Activated naive CD4-positive, alpha-beta T cell treated with anti-CD3 and anti-CD28 coated beads, Interleukin-2, amount 50 U/mL, for 24 hours (primary cell): ENCODE measurements around the gene IQCB1.
"Not testable (repeated sequence)": the region's sequence is repeated elsewhere in the genome, so short reads cannot be mapped to it uniquely, and the experiment has no call there.

ENCODE experiments used
- H3K27ac Mint-ChIP-seq: one replicate; pipeline ENCODE4 v1.8.0; 2021; ENCODE audit warnings: mild to moderate bottlenecking, mixed read lengths
- H3K27me3 Mint-ChIP-seq: one replicate; pipeline ENCODE4 v1.8.0; 2021; ENCODE audit warnings: mixed read lengths
- H3K36me3 Mint-ChIP-seq: one replicate; pipeline ENCODE4 v1.8.0; 2021; ENCODE audit warnings: mixed read lengths
- H3K4me1 Mint-ChIP-seq: one replicate; pipeline ENCODE4 v1.8.0; 2021; ENCODE audit warnings: mixed read lengths
- H3K4me3 Mint-ChIP-seq: one replicate; pipeline ENCODE4 v1.8.0; 2021; ENCODE audit warnings: mild to moderate bottlenecking, mixed read lengths
- H3K9me3 Mint-ChIP-seq: one replicate; pipeline ENCODE4 v1.8.0; 2021; ENCODE audit warnings: mixed read lengths

Gene IQCB1

DNA sequence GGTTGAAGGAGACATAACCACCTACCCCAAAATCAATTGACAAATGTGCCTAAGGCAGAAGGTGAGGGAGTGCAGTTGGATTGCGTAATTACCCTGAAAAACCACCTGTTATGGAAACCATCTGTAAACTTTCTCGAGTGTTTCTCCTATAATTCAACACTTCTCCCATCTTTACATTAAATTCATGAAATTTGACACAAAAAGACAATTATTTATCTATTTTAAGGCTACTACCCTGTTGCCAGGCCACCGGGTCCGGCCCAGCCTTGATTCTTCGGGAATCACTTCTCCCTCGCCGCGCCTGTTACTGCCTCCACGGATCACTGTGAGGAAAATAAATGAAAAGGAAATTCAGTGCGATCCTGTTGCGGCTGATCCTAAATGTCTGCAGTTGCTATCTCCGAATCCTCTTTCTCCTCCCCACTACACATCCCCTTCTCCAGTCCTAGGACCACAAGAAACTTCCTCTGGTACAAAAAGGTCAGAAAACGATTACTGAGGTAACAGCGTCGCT, 646 bp downstream of the IQCB1 start:
- H3K9me3 Mint-ChIP-seq = no peaks in the 10 kb centered on the region
- no peaks in the 10 kb centered on the region for H3K27me3 Mint-ChIP-seq
- peaks cover 63% of the 10 kb centered on the region for H3K4me1 Mint-ChIP-seq
- H3K36me3 Mint-ChIP-seq = peaks cover 16% of the 10 kb centered on the region
- H3K27ac Mint-ChIP-seq = peak overlapping the region; percentile 68
- H3K4me3 Mint-ChIP-seq = peak overlapping the region; percentile 90

DNA sequence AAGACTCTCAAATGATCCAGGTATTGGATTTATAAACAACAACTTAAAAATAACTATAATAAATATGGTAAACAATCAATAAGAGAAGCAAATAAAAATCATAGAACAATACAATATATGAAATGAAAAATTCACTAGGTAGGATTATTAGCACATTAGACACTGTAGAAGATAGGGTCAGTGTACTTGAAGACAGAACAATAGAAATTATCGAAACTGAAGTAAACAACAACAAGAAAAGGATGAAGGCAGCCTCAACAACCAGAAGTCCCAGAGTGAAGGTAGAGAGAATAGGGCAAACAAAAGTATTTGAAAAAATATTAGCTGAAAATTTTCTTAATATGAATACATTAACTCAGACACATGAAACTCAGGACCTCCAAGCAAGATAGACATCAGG, 11.9 kb downstream of the IQCB1 start:
- peaks cover 51% of the 10 kb centered on the region for H3K4me1 Mint-ChIP-seq
- H3K9me3 Mint-ChIP-seq = peaks cover 11% of the 10 kb centered on the region
- peaks cover 63% of the 10 kb centered on the region for H3K36me3 Mint-ChIP-seq
- peak overlapping the region; percentile 26 for H3K27ac Mint-ChIP-seq
- no peak overlapping the region for H3K4me3 Mint-ChIP-seq
- no peaks in the 10 kb centered on the region for H3K27me3 Mint-ChIP-seq

DNA sequence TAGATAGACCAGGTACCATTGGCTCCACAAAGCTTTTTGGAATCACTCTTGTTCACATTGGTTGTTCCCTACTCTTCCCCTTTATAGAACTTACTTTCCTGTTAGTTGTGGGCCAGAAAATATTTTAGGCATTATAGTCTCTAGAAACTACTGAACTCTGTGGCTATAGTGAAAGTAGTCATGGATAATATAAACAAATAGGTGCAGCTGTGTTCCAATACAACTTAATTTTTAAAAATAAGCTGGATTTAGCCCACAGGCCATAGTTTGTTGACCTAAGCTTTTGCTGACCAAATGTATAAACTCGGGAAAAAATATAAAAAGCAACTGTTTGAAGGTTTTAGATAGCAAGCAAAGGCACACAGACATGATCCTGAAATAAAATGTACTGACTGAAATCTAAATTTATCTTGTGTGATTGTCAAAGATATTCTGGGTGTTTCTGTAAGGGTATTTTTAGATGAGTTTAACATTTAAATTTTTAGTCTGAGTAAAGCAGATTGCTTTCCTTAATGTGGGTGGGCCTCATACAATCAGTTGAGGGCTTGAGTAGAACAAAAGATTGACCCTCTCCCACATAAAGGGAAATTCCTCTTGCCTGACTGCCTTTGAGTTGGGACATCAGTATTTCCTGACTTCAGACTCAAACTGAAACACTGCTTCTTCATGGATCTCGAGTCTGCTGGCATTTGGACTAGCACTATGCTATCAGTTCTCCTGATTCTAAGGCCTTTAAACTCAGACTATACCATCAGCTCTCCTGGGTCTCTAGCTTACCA, 13.2 kb downstream of the IQCB1 start:
- Mint-ChIP-seq H3K36me3 (peaks cover 63% of the 10 kb centered on the region), H3K4me1 (peaks cover 61% of the 10 kb centered on the region), H3K27ac (no peak overlapping the region), H3K4me3 (no peak overlapping the region), H3K27me3 (no peaks in the 10 kb centered on the region), H3K9me3 (peaks cover 11% of the 10 kb centered on the region)

DNA sequence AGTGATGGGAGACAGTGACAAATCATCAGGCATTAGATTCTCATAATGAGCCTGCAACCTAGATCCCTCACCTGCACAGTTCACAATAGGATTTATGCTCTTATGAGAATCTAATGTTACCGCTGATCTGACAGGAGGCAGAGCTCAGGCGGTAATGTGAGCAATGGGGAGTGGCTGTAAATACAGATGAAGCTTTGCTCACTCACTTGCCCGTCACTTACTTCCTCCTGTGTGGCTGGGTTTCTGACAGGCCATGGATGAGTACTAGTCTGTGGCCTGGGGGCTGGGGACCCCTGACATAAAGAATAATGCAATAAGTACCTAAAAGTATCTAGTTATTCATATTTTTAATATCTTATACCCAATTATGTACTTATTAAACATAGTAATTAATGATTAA, 15.6 kb downstream of the IQCB1 start:
- H3K4me1 Mint-ChIP-seq = peaks cover 73% of the 10 kb centered on the region
- peaks cover 11% of the 10 kb centered on the region for H3K9me3 Mint-ChIP-seq
- peaks cover 62% of the 10 kb centered on the region for H3K36me3 Mint-ChIP-seq
- no peak overlapping the region for H3K4me3 Mint-ChIP-seq
- no peak overlapping the region for H3K27ac Mint-ChIP-seq
- no peaks in the 10 kb centered on the region for H3K27me3 Mint-ChIP-seq

DNA sequence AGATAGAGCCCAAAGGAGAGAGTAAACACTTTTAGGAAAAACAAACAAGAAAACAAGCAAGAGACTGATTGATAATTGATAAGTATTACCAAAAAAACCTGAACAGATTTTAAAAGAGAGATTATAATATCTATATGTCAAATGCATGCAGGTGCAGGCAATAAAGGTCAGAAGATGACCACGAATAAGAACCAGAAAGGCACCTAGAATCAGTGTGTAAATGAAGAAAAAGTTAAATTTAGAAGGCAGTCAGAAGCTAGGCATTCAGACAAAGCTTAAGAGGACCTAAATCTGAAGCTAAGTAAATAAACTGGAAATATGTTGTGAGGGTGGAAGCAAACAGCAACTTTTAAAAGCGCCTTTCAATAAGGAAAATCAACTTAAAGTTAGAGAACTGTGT, 16.3 kb downstream of the IQCB1 start:
- H3K36me3 Mint-ChIP-seq = peaks cover 61% of the 10 kb centered on the region
- H3K27ac Mint-ChIP-seq = no peak overlapping the region
- H3K27me3 Mint-ChIP-seq = no peaks in the 10 kb centered on the region
- peaks cover 79% of the 10 kb centered on the region for H3K4me1 Mint-ChIP-seq
- no peak overlapping the region for H3K4me3 Mint-ChIP-seq
- H3K9me3 Mint-ChIP-seq = peaks cover 11% of the 10 kb centered on the region

DNA sequence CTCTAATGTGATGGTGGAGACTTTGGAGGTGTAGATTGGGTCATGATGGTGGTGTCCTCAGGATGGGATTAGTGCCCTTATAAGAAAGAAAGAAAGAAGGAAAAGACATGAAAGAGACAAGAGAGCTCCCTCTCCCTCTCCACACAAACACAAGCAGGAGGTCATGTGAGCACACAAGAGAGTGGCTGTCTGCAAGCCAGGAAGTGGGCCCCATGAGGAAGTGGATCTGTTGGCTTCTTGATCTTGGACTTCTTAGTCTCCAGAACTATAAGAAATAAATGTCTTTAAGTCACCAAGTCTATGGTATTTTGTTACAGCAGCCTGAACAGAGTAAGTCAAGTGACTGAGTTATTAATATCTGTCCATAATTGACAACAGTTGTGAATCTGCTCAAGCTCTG, 17.1 kb downstream of the IQCB1 start:
- H3K4me1 Mint-ChIP-seq = peaks cover 78% of the 10 kb centered on the region
- H3K4me3 Mint-ChIP-seq = no peak overlapping the region
- H3K27ac Mint-ChIP-seq = no peak overlapping the region
- peaks cover 54% of the 10 kb centered on the region for H3K36me3 Mint-ChIP-seq
- H3K27me3 Mint-ChIP-seq = no peaks in the 10 kb centered on the region
- peaks cover 4% of the 10 kb centered on the region for H3K9me3 Mint-ChIP-seq

DNA sequence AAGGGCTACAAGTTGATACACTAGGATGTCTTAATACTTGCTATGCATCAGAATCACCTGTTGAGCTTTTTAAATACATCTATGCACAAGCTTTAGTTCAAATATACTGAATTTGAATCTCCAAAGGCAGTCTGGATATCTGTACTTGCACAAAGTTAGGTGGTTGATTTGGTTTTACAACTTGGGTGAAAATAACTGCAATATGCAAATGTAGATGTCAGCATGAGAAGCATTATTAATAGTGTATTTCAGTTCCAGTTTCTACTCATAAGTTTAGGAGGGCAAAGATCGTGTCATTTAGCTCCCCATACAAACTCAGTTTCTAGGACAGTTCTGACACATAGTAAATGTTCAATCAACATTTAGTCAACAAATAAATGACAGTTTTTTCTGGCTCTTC, 25.6 kb downstream of the IQCB1 start:
- H3K4me1 Mint-ChIP-seq = peaks cover 17% of the 10 kb centered on the region
- H3K27me3 Mint-ChIP-seq = no peaks in the 10 kb centered on the region
- H3K36me3 Mint-ChIP-seq = peaks cover 32% of the 10 kb centered on the region
- H3K4me3 Mint-ChIP-seq = no peak overlapping the region
- no peaks in the 10 kb centered on the region for H3K9me3 Mint-ChIP-seq
- no peak overlapping the region for H3K27ac Mint-ChIP-seq

DNA sequence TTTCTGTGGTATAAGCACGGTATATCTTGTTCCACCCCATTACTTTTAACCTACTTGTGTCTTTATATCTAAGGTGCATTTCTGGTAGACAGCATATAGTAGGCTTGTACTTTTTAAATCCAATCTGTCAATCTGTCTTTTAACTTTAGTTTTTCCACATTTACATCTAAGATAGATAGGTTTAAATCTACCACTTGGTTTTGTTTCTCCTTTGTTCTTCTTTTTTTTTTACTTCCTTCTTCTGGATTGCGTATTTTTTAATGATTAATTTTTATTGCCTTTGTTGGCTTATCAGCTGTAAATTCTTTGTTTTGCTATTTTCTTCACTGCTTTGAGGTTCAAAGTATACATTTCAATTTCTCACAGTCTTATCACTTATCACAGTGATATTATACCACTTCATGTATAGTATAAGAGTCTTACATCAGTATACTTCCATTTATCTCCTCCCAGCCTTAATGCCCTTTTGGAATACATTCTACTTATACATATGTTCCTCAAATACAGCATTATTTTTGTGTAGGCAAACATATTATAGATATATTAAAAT, 31.0 kb downstream of the IQCB1 start:
- Mint-ChIP-seq H3K27me3 (no peaks in the 10 kb centered on the region), H3K4me1 (peaks cover 15% of the 10 kb centered on the region), H3K27ac (peak overlapping the region; percentile 72), H3K9me3 (no peaks in the 10 kb centered on the region), H3K4me3 (no peak overlapping the region), H3K36me3 (peaks cover 37% of the 10 kb centered on the region)

DNA sequence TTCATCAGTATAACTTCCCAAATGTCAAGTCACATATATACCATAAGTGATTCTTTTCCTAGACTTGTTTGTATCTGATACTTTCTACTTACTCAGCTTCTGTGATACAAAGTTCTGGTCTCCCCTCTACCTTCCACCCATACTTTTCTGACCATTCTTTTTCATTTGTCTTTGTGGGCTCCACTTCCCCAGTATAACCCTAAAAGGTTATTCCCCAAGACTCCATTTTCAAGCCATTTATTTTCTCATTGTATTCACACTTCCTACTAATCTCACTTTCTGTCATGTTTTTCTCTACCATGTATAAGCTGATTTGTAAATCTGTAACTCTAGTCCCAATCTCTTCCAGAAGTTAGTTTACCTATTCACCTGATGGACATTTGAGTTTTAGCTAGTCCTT, 34.0 kb downstream of the IQCB1 start:
- Mint-ChIP-seq H3K27me3 (no peaks in the 10 kb centered on the region), H3K36me3 (peaks cover 31% of the 10 kb centered on the region), H3K4me3 (no peak overlapping the region), H3K4me1 (peaks cover 15% of the 10 kb centered on the region), H3K27ac (no peak overlapping the region), H3K9me3 (no peaks in the 10 kb centered on the region)

DNA sequence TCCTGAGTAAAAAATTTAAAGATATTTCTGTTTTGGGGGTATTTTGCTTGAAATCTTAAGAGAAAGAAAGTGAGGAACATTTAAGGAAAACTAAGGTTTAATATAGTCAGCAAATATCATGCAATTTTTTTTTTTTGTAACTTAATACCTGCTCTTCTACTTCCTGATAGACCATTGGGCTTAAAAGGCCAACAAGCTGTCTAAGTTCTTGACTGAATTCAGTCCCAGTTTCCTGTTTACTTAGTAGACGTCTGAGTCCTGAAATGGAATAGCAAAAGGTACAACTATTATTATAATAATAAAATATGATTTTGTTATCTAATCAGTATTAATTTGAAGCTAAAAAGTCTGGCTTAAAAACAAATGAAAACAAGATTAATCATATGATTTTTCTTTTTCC, 37.9 kb downstream of the IQCB1 start:
- Mint-ChIP-seq H3K36me3 (peaks cover 24% of the 10 kb centered on the region), H3K27me3 (no peaks in the 10 kb centered on the region), H3K27ac (no peak overlapping the region), H3K9me3 (no peaks in the 10 kb centered on the region), H3K4me1 (peaks cover 11% of the 10 kb centered on the region), H3K4me3 (no peak overlapping the region)

DNA sequence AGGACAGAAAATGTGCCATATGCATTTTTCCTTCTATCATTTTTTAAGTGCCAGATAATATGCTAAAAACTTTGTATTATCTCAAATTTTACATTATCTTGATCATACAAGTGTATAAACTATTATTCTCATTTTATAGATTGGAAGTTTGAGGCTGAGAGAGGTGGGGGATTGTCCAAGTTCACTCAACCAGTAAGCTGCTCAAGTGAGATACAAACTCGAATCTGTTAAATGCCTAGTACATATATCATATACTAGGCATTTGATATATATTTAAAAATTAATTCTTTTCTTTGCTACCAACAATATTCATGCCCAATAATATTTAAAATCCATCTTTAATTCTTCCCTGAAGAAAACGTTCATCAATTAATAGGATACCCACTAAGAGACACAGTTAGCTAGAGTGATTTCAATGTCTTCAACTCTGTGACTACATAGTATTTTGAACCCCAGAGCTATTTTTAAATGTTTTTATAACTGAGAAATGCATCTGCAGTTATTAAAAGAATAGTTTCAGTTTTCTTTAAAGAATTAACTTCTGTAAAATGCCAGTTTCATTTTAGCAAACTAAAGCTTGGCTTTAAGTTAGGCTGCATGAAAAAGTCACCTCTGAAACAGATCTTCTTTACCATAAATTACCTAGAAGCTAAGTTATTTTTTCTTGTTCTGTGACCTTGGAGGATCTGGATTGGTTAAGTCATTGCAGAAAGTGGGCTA, 40.4 kb downstream of the IQCB1 start:
- H3K36me3 Mint-ChIP-seq = peaks cover 17% of the 10 kb centered on the region
- no peaks in the 10 kb centered on the region for H3K9me3 Mint-ChIP-seq
- no peak overlapping the region for H3K4me3 Mint-ChIP-seq
- H3K4me1 Mint-ChIP-seq = no peaks in the 10 kb centered on the region
- no peaks in the 10 kb centered on the region for H3K27me3 Mint-ChIP-seq
- no peak overlapping the region for H3K27ac Mint-ChIP-seq

DNA sequence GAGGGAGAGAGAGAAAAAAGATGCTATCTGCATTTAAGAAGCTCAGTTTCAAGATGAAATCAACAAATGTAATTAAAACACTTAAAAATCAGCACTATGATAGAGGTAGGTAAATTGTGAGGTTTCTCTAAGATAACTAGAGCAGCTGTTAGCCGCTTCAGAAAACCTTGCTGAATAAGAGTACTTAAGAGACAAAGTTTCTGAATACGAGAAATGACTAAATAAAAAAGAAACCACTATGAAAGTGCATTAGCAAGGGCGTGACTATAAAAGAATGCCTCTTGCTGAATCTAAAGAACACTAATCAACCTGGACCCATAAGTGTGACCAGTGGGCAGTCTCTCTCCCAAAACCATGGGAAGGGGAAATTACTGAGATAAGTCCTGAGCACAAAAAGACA, 41.8 kb downstream of the IQCB1 start:
- Mint-ChIP-seq H3K36me3 (peaks cover 29% of the 10 kb centered on the region), H3K9me3 (no peaks in the 10 kb centered on the region), H3K4me3 (no peak overlapping the region), H3K27ac (no peak overlapping the region), H3K4me1 (no peaks in the 10 kb centered on the region), H3K27me3 (no peaks in the 10 kb centered on the region)

DNA sequence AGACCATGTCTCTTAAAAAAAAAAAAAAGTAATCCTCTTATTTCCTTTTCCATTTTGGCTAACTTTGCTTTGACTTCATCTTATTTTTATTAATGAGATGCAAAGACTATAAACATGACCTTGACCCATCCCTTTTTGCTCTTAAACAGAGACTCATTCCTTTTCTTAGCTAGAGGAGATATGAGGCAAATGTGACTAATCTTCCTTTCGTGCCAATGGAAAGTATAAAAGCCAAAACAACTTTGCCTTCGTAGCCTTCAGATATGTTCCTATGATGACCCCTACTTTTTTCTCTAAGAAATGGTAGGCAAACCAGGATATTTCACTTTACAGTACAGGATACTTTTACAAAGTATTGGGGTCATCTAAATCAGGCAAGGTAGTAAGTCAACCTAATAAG, 48.4 kb downstream of the IQCB1 start:
- Mint-ChIP-seq H3K36me3 (peaks cover 37% of the 10 kb centered on the region), H3K4me3 (no peak overlapping the region), H3K9me3 (no peaks in the 10 kb centered on the region), H3K27ac (no peak overlapping the region), H3K4me1 (no peaks in the 10 kb centered on the region), H3K27me3 (no peaks in the 10 kb centered on the region)

DNA sequence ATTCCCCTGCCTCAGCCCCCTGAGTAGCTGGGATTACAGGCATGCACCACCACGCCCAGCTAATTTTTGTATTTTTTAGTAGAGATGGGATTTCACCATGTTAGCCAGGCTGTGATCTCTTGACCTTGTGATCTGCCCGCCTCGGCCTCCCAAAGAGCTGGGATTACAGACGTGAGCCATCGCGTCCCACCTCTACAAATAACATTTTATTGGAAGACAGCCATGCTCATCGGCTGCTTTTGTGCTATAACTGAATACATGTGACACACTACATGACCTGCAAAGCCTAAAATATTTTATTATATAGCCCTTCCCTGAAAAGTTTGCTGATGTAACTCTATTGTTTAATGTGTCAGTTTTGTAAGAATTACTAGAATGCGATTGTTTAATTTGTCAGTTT, 52.1 kb downstream of the IQCB1 start:
- H3K4me1 Mint-ChIP-seq, H3K27ac Mint-ChIP-seq: not testable (repeated sequence)
- H3K36me3 Mint-ChIP-seq = peaks cover 38% of the 10 kb centered on the region

DNA sequence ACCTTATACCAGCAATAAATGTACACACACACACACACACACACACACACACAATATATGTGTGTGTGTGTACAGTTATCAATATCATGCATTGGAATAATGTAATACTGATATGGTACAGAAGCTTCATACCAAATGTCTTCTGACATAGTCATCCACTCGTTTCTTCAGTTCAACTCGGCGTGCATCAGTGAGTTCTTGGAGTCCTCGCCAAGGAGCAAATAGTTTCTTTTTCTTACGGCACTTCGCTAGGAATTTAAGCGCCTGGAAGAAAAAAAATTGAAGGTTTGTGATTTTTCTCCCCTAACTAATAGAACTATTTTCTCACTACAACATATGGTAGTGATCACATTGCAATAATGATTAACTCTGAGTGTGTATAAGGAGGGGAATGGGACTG, 53.2 kb downstream of the IQCB1 start:
- Mint-ChIP-seq H3K27ac (no peak overlapping the region), H3K27me3 (no peaks in the 10 kb centered on the region), H3K9me3 (no peaks in the 10 kb centered on the region), H3K4me1 (no peaks in the 10 kb centered on the region), H3K36me3 (peaks cover 42% of the 10 kb centered on the region), H3K4me3 (no peak overlapping the region)

More for the DNA sequence above, 52.1 kb downstream of the IQCB1 start:
- not testable (repeated sequence) for H3K4me3 Mint-ChIP-seq, H3K27me3 Mint-ChIP-seq, H3K9me3 Mint-ChIP-seq

DNA sequence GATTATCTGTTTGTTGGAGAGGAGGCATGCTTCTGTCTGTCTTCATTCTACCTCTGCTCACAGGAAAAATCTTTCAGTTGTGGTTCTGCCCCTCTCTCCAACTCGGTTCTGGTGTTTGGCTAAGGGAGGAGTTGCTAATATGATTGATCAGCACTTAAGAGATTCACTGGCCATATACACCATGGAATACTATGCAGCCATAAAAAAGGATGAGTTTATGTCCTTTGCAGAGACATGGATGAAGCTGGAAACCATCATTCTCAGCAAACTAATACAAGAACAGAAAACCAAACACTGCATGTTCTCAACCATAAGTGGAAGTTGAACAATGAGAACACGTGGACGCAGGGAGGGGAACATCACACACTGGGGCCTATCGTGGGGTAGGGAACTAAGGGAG, 59.8 kb downstream of the IQCB1 start:
- H3K9me3 Mint-ChIP-seq, H3K4me1 Mint-ChIP-seq, H3K27ac Mint-ChIP-seq, H3K4me3 Mint-ChIP-seq, H3K27me3 Mint-ChIP-seq: not testable (repeated sequence)
- H3K36me3 Mint-ChIP-seq = peaks cover 52% of the 10 kb centered on the region
